BJ (cell line): Measurements from ENCODE around the gene DSG2. TPM values are rescaled to one million over a fixed set of nuclear protein-coding genes. Genes with fewer than 3 reads are reported as not detected.

ENCODE experiments used
- CTCF ChIA-PET: fragments of 350-600 bp; formaldehyde crosslinking; extraction: SDS; loops from one replicate; lab custom pipeline; 2021; ENCODE audit warnings: antibody characterized with exemption, inconsistent platforms; lab: Yijun Ruan, JAX
- POLR2A ChIA-PET: fragments of 300-600 bp; sonication (Branson Sonifier 250); formaldehyde crosslinking; extraction: SDS; loops from one replicate; lab custom pipeline; 2021; ENCODE audit warnings: antibody characterized with exemption; lab: Charles Lee
- DNase-seq: peaks from one replicate; pipeline ENCODE4 v3.0.0-alpha.2; 2011; ENCODE audit warnings: low read depth
- H3K27me3 ChIP-seq: 2 replicates; pipeline ENCODE4 v1.6.0; 2011; ENCODE audit warnings: low read length; ENCODE audit not compliant: control insufficient read depth, insufficient read depth
- H3K36me3 ChIP-seq: 2 replicates; pipeline ENCODE4 v1.5.1; 2011; ENCODE audit warnings: low read length; ENCODE audit not compliant: control insufficient read depth, insufficient read depth
- H3K4me3 ChIP-seq: 2 replicates; pipeline ENCODE4 v1.5.1; 2011; ENCODE audit warnings: low read depth, mild to moderate bottlenecking, control low read depth, low read length
- CTCF ChIP-seq: IDR thresholded peaks from 2 replicates; pipeline ENCODE4 v1.5.1; 2011; ENCODE audit warnings: low read depth, mild to moderate bottlenecking, control low read depth, inconsistent platforms, low read length, moderate library complexity; ENCODE audit not compliant: insufficient read depth
- polyA plus RNA-seq: library from polyadenylated mRNA; depleted of rRNA; stranded (reverse); fragments of >200 nt; gene quantifications from 2 replicates; pipeline ENCODE4 v1.2.3, GENCODE V29; 2011

DSG2 gene
- polyA plus RNA-seq, 1 experiment = 0.01 TPM

GRCh38 chr18:31487246-31488015 is 10.5 kb upstream of the DSG2 start:
- H3K36me3 ChIP-seq = no peaks in the 10 kb centered on the region
- DNase-seq = peak; percentile 4
- no peaks in the 10 kb centered on the region for H3K27me3 ChIP-seq
- no peak overlapping the region for H3K4me3 ChIP-seq
- POLR2A ChIA-PET = no interaction called here
- TF ChIP-seq CTCF = no peak
- CTCF ChIA-PET = no interaction called here

GRCh38 chr18:31489311-31489710 is 8.7 kb upstream of the DSG2 start:
- H3K36me3 ChIP-seq = no peaks in the 10 kb centered on the region
- no peaks in the 10 kb centered on the region for H3K27me3 ChIP-seq
- TF ChIP-seq CTCF = no peak
- DNase-seq = no peak
- POLR2A ChIA-PET = no interaction called here
- H3K4me3 ChIP-seq = no peak overlapping the region
- CTCF ChIA-PET = no interaction called here

- H3K4me3 ChIP-seq = no peak overlapping the region
- no peak for DNase-seq
- CTCF ChIA-PET = no interaction called here
- no peaks in the 10 kb centered on the region for H3K36me3 ChIP-seq
- POLR2A ChIA-PET = no interaction called here
- H3K27me3 ChIP-seq = no peaks in the 10 kb centered on the region
- TF ChIP-seq CTCF = no peak
These were observed 7.6 kb upstream of the DSG2 start for GRCh38 chr18:31490387-31490786.

- Histone ChIP-seq H3K4me3 (no peak overlapping the region), H3K36me3 (no peaks in the 10 kb centered on the region), H3K27me3 (no peaks in the 10 kb centered on the region)
- CTCF ChIA-PET = no interaction called here
- POLR2A ChIA-PET = no interaction called here
- no peak for TF ChIP-seq CTCF
- DNase-seq = no peak
These were observed 7.1 kb upstream of the DSG2 start for GRCh38 chr18:31490833-31491232.

GRCh38 chr18:31491586-31491985 is 6.4 kb upstream of the DSG2 start:
- POLR2A ChIA-PET = no interaction called here
- CTCF ChIA-PET = no interaction called here

More at GRCh38 chr18:31491586-31491985, 6.4 kb upstream of the DSG2 start:
- Histone ChIP-seq H3K27me3 (no peaks in the 10 kb centered on the region), H3K36me3 (no peaks in the 10 kb centered on the region), H3K4me3 (no peak overlapping the region)
- DNase-seq = no peak
- no peak for TF ChIP-seq CTCF
